HepG2 (cell line): ENCODE measurements around the gene MYO16. TPM values are rescaled to one million over a fixed set of nuclear protein-coding genes. Genes with fewer than 3 reads are reported as not detected.
A peak's percentile ranks its signal among the peaks of the same experiment; 100 is the strongest.

ENCODE experiments used
- ATAC-seq: fragments of 200-7000 bp; cut with Tn5 transposase; 3 replicates; pipeline ENCODE4 v1.9.1; 2020; ENCODE audit warnings: mild to moderate bottlenecking, moderate library complexity
- BruUV-seq: library from RNA; stranded (reverse); fragments of 400-500 nt; replicated peaks from 2 replicates; lab custom pipeline; 2021; lab: Mats Ljungman, UMichigan
- CTCF ChIA-PET: fragments of 300-600 bp; formaldehyde crosslinking; extraction: SDS; loops from one replicate; lab custom pipeline; 2021; ENCODE audit warnings: low total read pairs, inconsistent platforms, low intra/inter-chr PET ratio; lab: Yijun Ruan, JAX
- POLR2A ChIA-PET: fragments of 350-600 bp; sonication (Branson Sonifier 250); formaldehyde crosslinking; loops from one replicate; lab custom pipeline; 2020; ENCODE audit warnings: antibody characterized with exemption, inconsistent platforms; lab: Yijun Ruan, JAX
- DNase-seq: peaks from one replicate; pipeline ENCODE4 v3.0.0-alpha.2; 2015; ENCODE audit warnings: low spot score
- FAIRE-seq: peaks from 3 replicates; lab custom pipeline; 2011; peaks lifted over from hg19 to GRCh38; lab: Jason Lieb, UNC
- H2AFZ ChIP-seq: one replicate; pipeline ENCODE4 v1.6.1; 2011; ENCODE audit warnings: low read length, inconsistent platforms
- H3K27ac ChIP-seq: fragments of 300-600 bp; 3 replicates; pipeline ENCODE4 v1.8.0; 2011; ENCODE audit warnings: mixed run types, mild to moderate bottlenecking, mixed read lengths, low read length, inconsistent platforms; ENCODE audit not compliant: insufficient read depth; ENCODE audit errors: extremely low read length
- H3K27me3 ChIP-seq, 2 experiments: fragments of 200-600 bp in 1 of 2; 2 replicates in 1 of 2; 3 replicates in 1 of 2; pipeline versions ENCODE4 v1.6.0 to v1.8.0; 2011; ENCODE audit warnings: low read length in 2 of 2, mild to moderate bottlenecking in 2 of 2, moderate library complexity in 2 of 2, inconsistent platforms in 1 of 2; ENCODE audit not compliant: insufficient read depth in 2 of 2, control insufficient read depth in 1 of 2
- H3K36me3 ChIP-seq, 2 experiments: fragments of 200-600 bp in 1 of 2; replicated peaks in 1 of 2; 2 replicates in 1 of 2; 3 replicates in 1 of 2; pipeline versions ENCODE4 v1.5.1 to v1.8.0; 2011; ENCODE audit warnings: low read length in 2 of 2, inconsistent platforms in 1 of 2; ENCODE audit not compliant: insufficient read depth in 2 of 2, control insufficient read depth in 1 of 2
- H3K4me1 ChIP-seq: 2 replicates; pipeline ENCODE4 v1.5.1; 2012; ENCODE audit warnings: low read length, inconsistent platforms; ENCODE audit not compliant: insufficient read depth
- H3K4me2 ChIP-seq: 2 replicates; pipeline ENCODE4 v1.6.0; 2011; ENCODE audit warnings: low read depth, low read length, inconsistent platforms
- H3K4me3 ChIP-seq, 3 experiments: fragments of 200-600 bp in 1 of 3; sonication (generic), shearing (Covaris generic) in 1 of 3; replicated peaks in 1 of 3; 2 replicates each; pipeline ENCODE4 v1.5.1; 2011 to 2016; ENCODE audit warnings: low read length in 3 of 3, inconsistent platforms in 2 of 3, low read depth in 2 of 3, mild to moderate bottlenecking in 2 of 3, control low read depth in 1 of 3, mixed read lengths in 1 of 3; ENCODE audit not compliant: insufficient read depth in 1 of 3
- H3K79me2 ChIP-seq: one replicate; pipeline ENCODE4 v1.6.1; 2011; ENCODE audit warnings: low read length, inconsistent platforms; ENCODE audit not compliant: insufficient read depth
- H3K9ac ChIP-seq: 2 replicates; pipeline ENCODE4 v1.6.0; 2011; ENCODE audit warnings: mild to moderate bottlenecking, low read depth, low read length, inconsistent platforms; ENCODE audit not compliant: insufficient read depth
- H3K9me3 ChIP-seq: 2 replicates; pipeline ENCODE4 v1.5.1; 2012; ENCODE audit warnings: mild to moderate bottlenecking, low read length
- H4K20me1 ChIP-seq: 2 replicates; pipeline ENCODE4 v1.6.0; 2011; ENCODE audit warnings: inconsistent platforms, mild to moderate bottlenecking, low read length, moderate library complexity; ENCODE audit not compliant: insufficient read depth
- BHLHE40 ChIP-seq: IDR thresholded peaks from 2 replicates; pipeline ENCODE4 v1.6.1; 2011; ENCODE audit warnings: low read length, improper control_type of control experiment
- CAMTA2 ChIP-seq: sonication (generic); formaldehyde crosslinking; IDR thresholded peaks from 2 replicates; pipeline ENCODE4 v1.4.0; 2020; ENCODE audit warnings: mild to moderate bottlenecking, missing genetic modification reagents, borderline replicate concordance
- CEBPB ChIP-seq: IDR thresholded peaks from 2 replicates; pipeline ENCODE4 v1.6.1; 2011; ENCODE audit warnings: low read depth, low read length, improper control_type of control experiment, borderline replicate concordance
- CEBPG ChIP-seq: IDR thresholded peaks from 2 replicates; pipeline ENCODE4 v1.6.1; 2016
- FOSL2 ChIP-seq: sonication (generic); formaldehyde crosslinking; IDR thresholded peaks from 2 replicates; pipeline ENCODE4 v1.4.0; 2020; ENCODE audit warnings: missing genetic modification reagents
- HNF4A ChIP-seq: sonication (generic); formaldehyde crosslinking; IDR thresholded peaks from 2 replicates; pipeline ENCODE4 v1.4.0; 2020; ENCODE audit warnings: missing genetic modification reagents
- RAD21 ChIP-seq: fragments of 450-650 bp; formaldehyde crosslinking; IDR thresholded peaks from 2 replicates; pipeline ENCODE4 v1.5.0; 2020; ENCODE audit warnings: mild to moderate bottlenecking
- SOX5 ChIP-seq: IDR thresholded peaks from 2 replicates; pipeline ENCODE4 v1.6.1; 2016; ENCODE audit warnings: borderline replicate concordance
- SOX6 ChIP-seq, 2 experiments: fragments of 450-650 bp in 1 of 2; sonication (generic) in 1 of 2; formaldehyde crosslinking in 1 of 2; IDR thresholded peaks; 2 replicates each; pipeline versions ENCODE4 v1.4.0 to v1.6.1; 2017 to 2020; ENCODE audit warnings: antibody characterized with exemption in 1 of 2, mild to moderate bottlenecking in 1 of 2, missing genetic modification reagents in 1 of 2
- TEAD3 ChIP-seq: optimal IDR thresholded peaks from 2 replicates; pipeline ENCODE3; 2016; ENCODE audit warnings: borderline replicate concordance
- ZNF331 ChIP-seq: sonication (generic); formaldehyde crosslinking; IDR thresholded peaks from 2 replicates; pipeline ENCODE4 v1.4.0; 2020; ENCODE audit warnings: missing genetic modification reagents
- ZNF644 ChIP-seq: IDR thresholded peaks from 2 replicates; pipeline ENCODE4 v1.6.1; 2016; ENCODE audit warnings: low read depth
- WGBS: methylation state at CpG from one replicate; pipeline ENCODE4 v1.1.6; 2017; ENCODE audit warnings: low lambda C conversion rate; 5-methylcytosine and 5-hydroxymethylcytosine counted together
- in situ Hi-C: cut with HindIII; loops from 2 replicates; pipeline ENCODE4 v1.10.0; 2017; ENCODE audit warnings: low pct_unique_long_range_greater_than_20kb; ENCODE audit not compliant: extremely low pct_ligation_motif_present
- intact Hi-C: fragments of 100-400 bp; cut with micrococcal nuclease; formaldehyde crosslinking; loops from one replicate; pipeline ENCODE4 v1.10.0; 2022; ENCODE audit not compliant: unreplicated experiment
- polyA plus RNA-seq, 8 experiments: library from polyadenylated mRNA; depleted of rRNA in 3 of 8; stranded (reverse) in 7 of 8; unstranded in 1 of 8; fragments of >200 nt; fragmentation: Illumina TruSeq in 4 of 8; extraction: Trizol in 4 of 8; gene quantifications; 2 replicates each; pipeline versions ENCODE4 v1.2.1 to v1.2.3, GENCODE V29; 2011 to 2016; ENCODE audit warnings: low read depth in 4 of 8, missing spikeins in 1 of 8, mixed read lengths in 1 of 8; ENCODE audit not compliant: insufficient read depth in 1 of 8
- total RNA-seq, 5 experiments: library from RNA; depleted of rRNA; stranded (reverse); fragments of >200 nt; fragmentation: Illumina TruSeq; extraction: Trizol; gene quantifications; 2 replicates each; pipeline ENCODE4 v1.2.3, GENCODE V29; 2016; ENCODE audit warnings: low read depth in 1 of 5
- TF ChIP-seq, protein P1 (sequence below): IDR thresholded peaks from 2 replicates; pipeline ENCODE4 v1.6.1; 2016
- TF ChIP-seq, protein P2 (sequence below): sonication (generic); formaldehyde crosslinking; IDR thresholded peaks from 2 replicates; pipeline ENCODE4 v1.4.0; 2020; ENCODE audit warnings: mild to moderate bottlenecking, missing genetic modification reagents

MYO16 gene
- total and polyA plus RNA-seq, 2 of the 13 experiments (the other 11 are each of a cell fraction or from before 2014, with no cell fraction given): not detected

DNA sequence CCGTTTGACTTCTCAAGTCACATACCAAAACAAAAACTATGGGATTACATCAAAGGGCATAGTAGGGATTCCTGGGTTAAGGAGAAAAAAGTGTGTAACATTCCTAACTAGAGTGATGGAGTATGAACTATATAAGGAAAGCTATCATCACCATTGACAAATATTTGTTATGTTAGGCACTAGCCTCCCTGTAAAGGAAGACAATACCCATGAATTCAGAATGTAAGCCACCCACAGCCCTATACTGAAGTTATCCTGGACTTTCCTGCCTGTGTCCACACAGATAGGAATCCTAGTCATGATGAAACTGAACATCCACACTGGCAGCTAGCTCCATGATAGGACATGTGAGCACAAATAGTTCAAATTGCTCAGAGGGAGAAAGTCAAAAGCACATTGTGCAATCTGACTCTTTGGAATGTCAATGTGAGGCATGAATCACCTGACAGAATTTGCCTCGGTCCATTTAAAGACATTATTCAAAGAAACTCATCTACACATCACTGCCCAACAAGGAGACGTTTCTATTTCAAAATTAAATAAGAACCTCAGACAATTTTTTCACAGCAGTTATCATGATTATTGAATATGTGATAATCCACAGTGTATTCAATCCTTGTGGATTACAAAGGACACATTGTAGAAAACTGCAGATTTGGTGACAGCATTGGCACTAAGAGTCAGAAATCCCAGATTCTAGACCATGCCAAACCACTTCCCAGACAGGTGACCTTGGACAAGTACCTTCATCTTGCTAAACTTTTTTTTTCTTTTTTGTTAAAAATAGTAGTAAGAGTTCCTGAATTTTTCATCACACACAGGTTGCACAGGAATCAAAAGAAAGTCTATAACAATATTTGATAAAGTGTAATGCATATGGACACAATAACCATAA is 627.7 kb downstream of the MYO16 start:
- WGBS: 6% methylated on average over 3 of the region's 3 CpGs
- Histone ChIP-seq H4K20me1 (no peaks in the 10 kb centered on the region), H3K27me3 (no peaks in the 10 kb centered on the region), H3K4me1 (no peaks in the 10 kb centered on the region), H3K4me3 (no peak overlapping the region), H3K9ac (no peak overlapping the region), H3K9me3 (peaks cover 65% of the 10 kb centered on the region), H3K36me3 (no peaks in the 10 kb centered on the region), H3K79me2 (no peaks in the 10 kb centered on the region), H2AFZ (no peak overlapping the region), H3K4me2 (no peak overlapping the region), H3K27ac (no peak overlapping the region)
- FAIRE-seq (no peak), ATAC-seq (peak; percentile 97), DNase-seq (peak; percentile 74)
- ChIA-PET POLR2A (no interaction called here), CTCF (no interaction called here)
- intact Hi-C loops (loop anchor here (10.0 kb wide), 1 partner anchor 528 kb away; the partner anchor contains the start of gene IRS2), in situ Hi-C loops (no loop called here)
- TF ChIP-seq BHLHE40 (peak; percentile 51; the same call in 1 of the 2 replicates), SOX6 (IDR thresholded peaks at IDR 0.05) (no peak), SOX6 (CRISPR knock-in tag; IDR thresholded peaks at IDR 0.05) (peak; percentile 68), CAMTA2 (CRISPR knock-in tag) (no peak), SOX5 (CRISPR knock-in tag) (peak; percentile 38; the same call in 1 of the 2 replicates), HNF4A (0 out of 2 replicates have a peak, but pooled peaks have one; percentile 10), CEBPB (peak; percentile 93), RAD21 (CRISPR knock-in tag) (no peak), CEBPG (CRISPR knock-in tag) (peak; percentile 83), FOSL2 (CRISPR knock-in tag) (peak; percentile 85), TEAD3 (CRISPR knock-in tag) (peak; percentile 88), ZNF331 (0 out of 2 replicates have a peak, but pooled peaks have one; percentile 33), ZNF644 (CRISPR knock-in tag) (peak; percentile 58; the same call in 1 of the 2 replicates)
- TF ChIP-seq, protein P1, sequence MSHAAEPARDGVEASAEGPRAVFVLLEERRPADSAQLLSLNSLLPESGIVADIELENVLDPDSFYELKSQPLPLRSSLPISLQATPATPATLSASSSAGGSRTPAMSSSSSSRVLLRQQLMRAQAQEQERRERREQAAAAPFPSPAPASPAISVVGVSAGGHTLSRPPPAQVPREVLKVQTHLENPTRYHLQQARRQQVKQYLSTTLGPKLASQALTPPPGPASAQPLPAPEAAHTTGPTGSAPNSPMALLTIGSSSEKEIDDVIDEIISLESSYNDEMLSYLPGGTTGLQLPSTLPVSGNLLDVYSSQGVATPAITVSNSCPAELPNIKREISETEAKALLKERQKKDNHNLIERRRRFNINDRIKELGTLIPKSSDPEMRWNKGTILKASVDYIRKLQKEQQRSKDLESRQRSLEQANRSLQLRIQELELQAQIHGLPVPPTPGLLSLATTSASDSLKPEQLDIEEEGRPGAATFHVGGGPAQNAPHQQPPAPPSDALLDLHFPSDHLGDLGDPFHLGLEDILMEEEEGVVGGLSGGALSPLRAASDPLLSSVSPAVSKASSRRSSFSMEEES (CRISPR knock-in tag): peak; percentile 69
- TF ChIP-seq, protein P2, sequence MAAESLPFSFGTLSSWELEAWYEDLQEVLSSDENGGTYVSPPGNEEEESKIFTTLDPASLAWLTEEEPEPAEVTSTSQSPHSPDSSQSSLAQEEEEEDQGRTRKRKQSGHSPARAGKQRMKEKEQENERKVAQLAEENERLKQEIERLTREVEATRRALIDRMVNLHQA: no peak
- BruUV-seq: no TSS peak
